Aorta (tissue), 4 donors: Measurements from ENCODE around the gene SLC4A1AP. TPM values are rescaled to one million over a fixed set of nuclear protein-coding genes. Genes with fewer than 3 reads are reported as not detected.

ENCODE experiments used
- polyA plus RNA-seq, 2 donors: library from polyadenylated mRNA; stranded (reverse); fragments of 200-250 nt; gene quantifications; one replicate each; pipeline ENCODE4 v1.2.3, GENCODE V29; 2013
- total RNA-seq, 2 donors: library from RNA; stranded (reverse); fragmentation: NEBNext Ultra II Directional; extraction: Animal tissue kit (Norgen Biotek cat#: 25700); gene quantifications; one replicate each; pipeline ENCODE4 v1.2.1, GENCODE V29; 2021
- donor health status: healthy with polysubstance abuse.
- donor health status: Bipolar disorder and iron deficiency.
- donor health status: DM: no; HTN: no; CAD: no.
- donor health status: DM: yes; HTN: yes; CAD: no.

The SLC4A1AP gene
- total and polyA plus RNA-seq, 4 donors = 10.3 to 19.7 (median 16.9) TPM

Other genes starting within 250 kb of the SLC4A1AP start
- gene NRBP1, start 235.3 kb upstream of the SLC4A1AP start, total RNA-seq = 10 to 100 TPM; 94.5 to 99.8 TPM
- 10 to 100 TPM; 51.2 to 81.2 TPM for gene NRBP1, start 235.3 kb upstream of the SLC4A1AP start, polyA plus RNA-seq
- 1 to 10 TPM; 1.8 to 2.4 TPM for gene KRTCAP3, start 221.5 kb upstream of the SLC4A1AP start, total RNA-seq
- gene KRTCAP3, start 221.5 kb upstream of the SLC4A1AP start, polyA plus RNA-seq = 10 to 100 TPM in 1 of 2 donors, 1 to 10 TPM in 1; 3.9 to 13.9 TPM
- gene IFT172, start 174.1 kb upstream of the SLC4A1AP start, total RNA-seq = 10 to 100 TPM; 24.8 to 45.7 TPM
- 10 to 100 TPM in 1 of 2 donors, 1 to 10 TPM in 1; 8.1 to 64.9 TPM for gene IFT172, start 174.1 kb upstream of the SLC4A1AP start, polyA plus RNA-seq
- 10 to 100 TPM; 12.1 to 18.6 TPM for gene FNDC4, start 168.7 kb upstream of the SLC4A1AP start, total RNA-seq
- 10 to 100 TPM; 21.4 to 39.0 TPM for gene FNDC4, start 168.7 kb upstream of the SLC4A1AP start, polyA plus RNA-seq
- 1 to 10 TPM in 1 of 2 donors, under 1 TPM in 1; 0.69 to 2.4 TPM for gene GCKR, start 167.1 kb upstream of the SLC4A1AP start, total RNA-seq
- 1 to 10 TPM in 1 of 2 donors, under 1 TPM in 1; 0.13 to 7.7 TPM for gene GCKR, start 167.1 kb upstream of the SLC4A1AP start, polyA plus RNA-seq
- 10 to 100 TPM; 29.5 to 41.7 TPM for gene ZNF512, start 80.8 kb upstream of the SLC4A1AP start, total RNA-seq
- gene ZNF512, start 80.8 kb upstream of the SLC4A1AP start, polyA plus RNA-seq = 10 to 100 TPM; 12.1 to 21.2 TPM
- 1 to 10 TPM; 2.2 to 3.6 TPM for gene CCDC121, start 34.9 kb upstream of the SLC4A1AP start, total RNA-seq
- gene CCDC121, start 34.9 kb upstream of the SLC4A1AP start, polyA plus RNA-seq = 1 to 10 TPM; 2.4 to 4.5 TPM
- gene GPN1, start 34.8 kb upstream of the SLC4A1AP start, total RNA-seq = 10 to 100 TPM; 16.4 to 21.9 TPM
- 10 to 100 TPM; 20.5 to 24.8 TPM for gene GPN1, start 34.8 kb upstream of the SLC4A1AP start, polyA plus RNA-seq
- 10 to 100 TPM; 25.2 to 32.1 TPM for gene SUPT7L, start 275 bp upstream of the SLC4A1AP start, total RNA-seq
- 10 to 100 TPM in 1 of 2 donors, 1 to 10 TPM in 1; 9.4 to 45.5 TPM for gene SUPT7L, start 275 bp upstream of the SLC4A1AP start, polyA plus RNA-seq
- 100 to 1,000 TPM in 1 of 2 donors, 10 to 100 TPM in 1; 85.0 to 116 TPM for gene MRPL33, start 107.8 kb downstream of the SLC4A1AP start, total RNA-seq
- 100 to 1,000 TPM; 253 to 347 TPM for gene MRPL33, start 107.8 kb downstream of the SLC4A1AP start, polyA plus RNA-seq
- gene RBKS, start 226.5 kb downstream of the SLC4A1AP start, total RNA-seq = 1 to 10 TPM; 4.4 to 4.7 TPM
- gene RBKS, start 226.5 kb downstream of the SLC4A1AP start, polyA plus RNA-seq = 1 to 10 TPM in 1 of 2 donors, under 1 TPM in 1; 0.90 to 6.5 TPM
- 10 to 100 TPM; 52.3 to 53.8 TPM for gene BABAM2, start 226.8 kb downstream of the SLC4A1AP start, total RNA-seq
- gene BABAM2, start 226.8 kb downstream of the SLC4A1AP start, polyA plus RNA-seq = 10 to 100 TPM; 17.2 to 20.7 TPM